Small intestine (tissue), 7 donors: Measurements from ENCODE around the gene ACER2. TPM values are rescaled to one million over a fixed set of nuclear protein-coding genes. Genes with fewer than 3 reads are reported as not detected.
A peak's percentile ranks its signal among the peaks of the same experiment; 100 is the strongest.

Source experiments
- DNase-seq, 2 donors: peaks; one replicate each; pipeline versions ENCODE4 v3.0.0 to v3.0.0-alpha.2; 2013
- FAIRE-seq: peaks from 2 replicates; lab custom pipeline; 2012; peaks lifted over from hg19 to GRCh38; lab: Jason Lieb, UNC
- H3K27ac ChIP-seq, 3 donors: one replicate each; pipeline ENCODE4 v1.5.1; 2013; ENCODE audit warnings: low read length in 2 of 3, mild to moderate bottlenecking in 2 of 3, control low read depth in 1 of 3, inconsistent platforms in 1 of 3, low read depth in 1 of 3, moderate library complexity in 1 of 3
- H3K27me3 ChIP-seq, 3 donors: one replicate each; pipeline ENCODE4 v1.6.1; 2013; ENCODE audit warnings: low read length in 3 of 3, inconsistent platforms in 1 of 3; ENCODE audit not compliant: control insufficient read depth in 3 of 3, insufficient read depth in 3 of 3
- H3K36me3 ChIP-seq, 3 donors: one replicate each; pipeline ENCODE4 v1.6.1; 2013; ENCODE audit warnings: low read length in 3 of 3, inconsistent platforms in 1 of 3, low read depth in 1 of 3, mild to moderate bottlenecking in 1 of 3, moderate library complexity in 1 of 3; ENCODE audit not compliant: control insufficient read depth in 3 of 3, insufficient read depth in 2 of 3
- H3K4me1 ChIP-seq, 3 donors: one replicate each; pipeline ENCODE4 v1.6.1; 2013; ENCODE audit warnings: low read length in 2 of 3, inconsistent platforms in 1 of 3, low read depth in 1 of 3, mild to moderate bottlenecking in 1 of 3, moderate library complexity in 1 of 3; ENCODE audit not compliant: control insufficient read depth in 3 of 3, insufficient read depth in 2 of 3
- H3K4me3 ChIP-seq, 3 donors: one replicate each; pipeline ENCODE4 v1.5.1; 2013; ENCODE audit warnings: low read length in 3 of 3, control low read depth in 1 of 3, inconsistent platforms in 1 of 3, low read depth in 1 of 3, mild to moderate bottlenecking in 1 of 3, moderate library complexity in 1 of 3
- H3K9me3 ChIP-seq, 2 donors: one replicate each; pipeline ENCODE4 v1.6.1; 2013; ENCODE audit warnings: low read depth in 1 of 2, low read length in 1 of 2; ENCODE audit not compliant: control insufficient read depth in 2 of 2, insufficient read depth in 1 of 2
- WGBS, 3 donors: extraction: QIAGEN DNeasy Blood & Tissue Kit; methylation state at CpG; one replicate each; pipeline ENCODE4 v1.1.7; 2013; 5-methylcytosine and 5-hydroxymethylcytosine counted together
- polyA plus RNA-seq, 4 donors: library from polyadenylated mRNA; stranded (reverse) in 3 of 4; unstranded in 1 of 4; fragments of 200-250 nt in 3 of 4; fragments of 120-200 nt in 1 of 4; gene quantifications; one replicate each; pipeline versions ENCODE4 v1.2.1 to v1.2.3, GENCODE V29; 2013
- donor health status: healthy with polysubstance abuse.
- donor health status: control.
- donor health status: control.
- donor health status: Bipolar disorder and iron deficiency.
- donor health status: healthy.

Gene ACER2
- polyA plus RNA-seq, 4 donors = 0.45 to 4.9 (median 1.1) TPM

GRCh38 chr9:19471737-19472648 is 63.2 kb downstream of the ACER2 start:
- FAIRE-seq = no peak
- H3K4me3 ChIP-seq = no peak overlapping the region

DNA sequence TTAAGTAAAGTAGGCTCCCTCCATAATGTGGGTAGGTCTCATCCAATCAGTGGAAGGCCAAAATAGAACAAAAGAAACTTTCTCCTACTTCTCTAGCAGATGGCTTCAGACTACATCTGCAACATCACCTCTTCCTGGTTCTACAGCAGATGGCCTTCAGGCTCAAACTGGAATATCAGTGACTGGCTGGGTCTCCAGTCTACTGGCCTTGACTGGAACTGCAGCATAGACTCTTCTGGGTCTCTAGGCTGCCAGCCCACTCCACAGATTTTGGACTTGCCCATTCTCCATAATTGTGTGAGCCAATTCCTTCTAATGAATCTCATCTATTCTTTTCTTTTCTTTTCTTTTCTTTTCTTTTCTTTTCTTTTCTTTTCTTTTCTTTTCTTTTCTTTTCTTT is 64.8 kb downstream of the ACER2 start:
- Histone ChIP-seq H3K4me3 (no peak overlapping the region), H3K27ac (no peak overlapping the region), H3K27me3 (peaks cover 0 to 5% (median 0%) of the 10 kb centered on the region in 3 donors), H3K36me3 (no peaks in the 10 kb centered on the region), H3K4me1 (peaks cover 0 to 3% (median 0%) of the 10 kb centered on the region in 3 donors), H3K9me3 (no peaks in the 10 kb centered on the region)
- DNase-seq (no peak), FAIRE-seq (no peak)

More at GRCh38 chr9:19471737-19472648, 63.2 kb downstream of the ACER2 start:
- H3K4me1 ChIP-seq = peaks cover 0 to 3% (median 0%) of the 10 kb centered on the region in 3 donors
- H3K36me3 ChIP-seq = no peaks in the 10 kb centered on the region
- peaks cover 0 to 5% (median 0%) of the 10 kb centered on the region in 3 donors for H3K27me3 ChIP-seq
- no peaks in the 10 kb centered on the region for H3K9me3 ChIP-seq
- H3K27ac ChIP-seq = no peak overlapping the region
- peak; percentile 39 to 59 for DNase-seq
- WGBS, 3 donors = 11 to 13% (median 13%) methylated on average over 18 of the region's 18 CpGs

GRCh38 chr9:19479874-19480273 is 71.1 kb downstream of the ACER2 start:
- Histone ChIP-seq H3K27me3 (peaks cover 0 to 7% (median 0%) of the 10 kb centered on the region in 3 donors), H3K36me3 (no peaks in the 10 kb centered on the region), H3K4me1 (no peaks in the 10 kb centered on the region), H3K4me3 (no peak overlapping the region), H3K27ac (no peak overlapping the region), H3K9me3 (no peaks in the 10 kb centered on the region)
- DNase-seq (no peak), FAIRE-seq (no peak)

DNA sequence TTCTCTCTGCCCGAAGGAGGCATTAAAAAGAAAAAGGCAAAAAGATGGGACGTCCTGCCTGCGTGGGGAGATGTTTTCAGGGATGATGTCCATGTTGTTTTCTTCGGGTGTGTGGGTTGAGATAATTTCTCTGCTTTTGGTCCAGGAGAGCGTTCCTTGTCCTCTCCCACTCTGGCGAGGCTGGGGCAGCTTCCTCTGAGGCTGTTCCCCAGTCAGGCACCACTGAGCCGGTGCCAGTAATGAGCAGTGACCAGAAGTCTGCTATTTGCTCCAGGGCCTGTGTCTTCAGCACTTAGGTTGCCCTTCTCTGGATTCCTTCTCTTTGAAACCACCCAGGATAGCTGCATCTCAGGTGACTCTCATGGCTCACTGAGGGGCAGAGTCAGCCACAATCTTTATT is 71.5 kb downstream of the ACER2 start:
- Histone ChIP-seq H3K9me3 (no peaks in the 10 kb centered on the region), H3K36me3 (no peaks in the 10 kb centered on the region), H3K27ac (no peak overlapping the region), H3K4me1 (no peaks in the 10 kb centered on the region), H3K27me3 (peaks cover 0 to 7% (median 0%) of the 10 kb centered on the region in 3 donors), H3K4me3 (no peak overlapping the region)
- no peak for FAIRE-seq
- DNase-seq = no peak
- WGBS, 3 donors = 84 to 92% (median 91%) methylated on average over 7 of the region's 7 CpGs

- WGBS, 3 donors = 73 to 87% (median 86%) methylated on average over 10 of the region's 10 CpGs
- FAIRE-seq = no peak
Observed at GRCh38 chr9:19481121-19481870, 72.5 kb downstream of the ACER2 start.

GRCh38 chr9:19481971-19482404 is 73.2 kb downstream of the ACER2 start:
- Histone ChIP-seq H3K4me3 (no peak overlapping the region), H3K4me1 (no peaks in the 10 kb centered on the region), H3K36me3 (no peaks in the 10 kb centered on the region), H3K9me3 (no peaks in the 10 kb centered on the region), H3K27me3 (peaks cover 0 to 5% (median 0%) of the 10 kb centered on the region in 3 donors), H3K27ac (no peak overlapping the region)
- 69 to 81% (median 76%) methylated on average over 9 of the region's 9 CpGs for WGBS, 3 donors
- DNase-seq = no peak
- no peak for FAIRE-seq

More at GRCh38 chr9:19481121-19481870, 72.5 kb downstream of the ACER2 start:
- Histone ChIP-seq H3K36me3 (no peaks in the 10 kb centered on the region), H3K4me3 (no peak overlapping the region), H3K27ac (no peak overlapping the region), H3K4me1 (no peaks in the 10 kb centered on the region), H3K9me3 (no peaks in the 10 kb centered on the region), H3K27me3 (peaks cover 0 to 6% (median 0%) of the 10 kb centered on the region in 3 donors)
- DNase-seq = no peak

- Histone ChIP-seq H3K4me3 (no peak overlapping the region), H3K27me3 (peaks cover 0 to 5% (median 2%) of the 10 kb centered on the region in 3 donors), H3K4me1 (no peaks in the 10 kb centered on the region), H3K36me3 (no peaks in the 10 kb centered on the region), H3K9me3 (no peaks in the 10 kb centered on the region), H3K27ac (no peak overlapping the region)
- whole genome bisulfite sequencing, 3 donors = 25 to 62% (median 44%) methylated on average over 1 of the region's 1 CpG
- FAIRE-seq = no peak
- DNase-seq = no peak
Observed at GRCh38 chr9:19484699-19485098, 75.9 kb downstream of the ACER2 start.

DNA sequence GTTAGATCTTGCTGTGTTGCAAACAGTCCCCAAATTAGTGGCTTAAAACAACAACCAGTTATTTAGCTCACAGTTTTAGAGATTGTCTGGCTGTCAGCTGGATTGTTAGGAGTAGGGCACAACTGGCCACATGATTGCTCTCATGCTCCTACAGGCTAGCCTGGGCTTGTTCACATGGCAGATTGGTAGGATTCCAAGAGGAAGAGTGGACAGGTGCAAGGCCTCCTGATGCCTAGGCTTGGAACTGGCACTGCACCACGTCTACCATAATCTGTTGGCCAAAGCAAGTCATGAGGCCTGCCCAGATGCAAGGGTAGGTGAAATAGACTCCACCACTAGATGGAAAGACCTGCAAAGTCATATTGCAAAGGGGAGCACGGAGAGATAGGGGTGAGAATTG is 76.4 kb downstream of the ACER2 start:
- Histone ChIP-seq H3K27ac (no peak overlapping the region), H3K27me3 (peaks cover 0 to 5% (median 2%) of the 10 kb centered on the region in 3 donors), H3K9me3 (no peaks in the 10 kb centered on the region), H3K4me1 (no peaks in the 10 kb centered on the region), H3K4me3 (no peak overlapping the region), H3K36me3 (no peaks in the 10 kb centered on the region)
- no peak for FAIRE-seq
- DNase-seq = no peak
- 42 to 74% (median 52%) methylated on average over 2 of the region's 2 CpGs for WGBS, 3 donors
